KOPT-K1 (cell line): ENCODE results near the gene KLHL17.
"Not testable (repeated sequence)": the region's sequence is repeated elsewhere in the genome, so short reads cannot be mapped to it uniquely, and the experiment has no call there.

Experiments
- H3K27ac ChIP-seq: fragments of 200-600 bp; sonication (generic); 2 replicates; pipeline ENCODE4 v1.5.1; 2016; ENCODE audit warnings: antibody characterized with exemption, mild to moderate bottlenecking, low read depth, low read length; ENCODE audit not compliant: poor library complexity, severe bottlenecking
- H3K36me3 ChIP-seq: fragments of 200-600 bp; sonication (generic); 2 replicates; pipeline ENCODE4 v1.5.1; 2017; ENCODE audit warnings: antibody characterized with exemption, mild to moderate bottlenecking, low read length, moderate library complexity; ENCODE audit not compliant: insufficient read depth
- H3K9me3 ChIP-seq: fragments of 200-600 bp; sonication (generic); 2 replicates; pipeline ENCODE4 v1.5.1; 2017; ENCODE audit warnings: antibody characterized with exemption, low read length, mild to moderate bottlenecking; ENCODE audit not compliant: insufficient read depth, poor library complexity, severe bottlenecking

The KLHL17 gene

GRCh38 chr1:982765-983436, 22.5 kb downstream of the KLHL17 start:
- H3K27ac ChIP-seq: no peak overlapping the region
- no peaks in the 10 kb centered on the region for H3K36me3 ChIP-seq
- no peaks in the 10 kb centered on the region for H3K9me3 ChIP-seq

GRCh38 chr1:983798-984475, 23.6 kb downstream of the KLHL17 start:
- H3K27ac ChIP-seq: no peak overlapping the region
- H3K9me3 ChIP-seq: no peaks in the 10 kb centered on the region
- H3K36me3 ChIP-seq: no peaks in the 10 kb centered on the region

DNA sequence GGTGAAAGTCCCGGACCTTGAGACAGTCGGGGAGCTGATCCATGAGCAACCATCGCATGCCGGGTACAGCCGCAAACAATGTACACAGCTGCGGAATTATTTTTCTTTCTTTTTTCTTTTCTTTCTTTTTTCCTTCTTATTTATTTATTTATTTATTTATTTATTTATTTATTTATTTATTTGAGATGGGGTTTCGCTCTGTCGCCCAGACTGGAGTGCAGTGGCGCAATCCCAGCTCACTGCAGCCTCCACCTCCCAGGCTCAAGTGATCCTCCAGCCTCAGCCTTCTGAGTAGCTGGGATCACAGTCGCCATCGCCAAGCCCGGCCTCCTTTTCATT, 24.1 kb downstream of the KLHL17 start:
- H3K27ac ChIP-seq: no peak overlapping the region
- H3K36me3 ChIP-seq: no peaks in the 10 kb centered on the region
- H3K9me3 ChIP-seq: no peaks in the 10 kb centered on the region

DNA sequence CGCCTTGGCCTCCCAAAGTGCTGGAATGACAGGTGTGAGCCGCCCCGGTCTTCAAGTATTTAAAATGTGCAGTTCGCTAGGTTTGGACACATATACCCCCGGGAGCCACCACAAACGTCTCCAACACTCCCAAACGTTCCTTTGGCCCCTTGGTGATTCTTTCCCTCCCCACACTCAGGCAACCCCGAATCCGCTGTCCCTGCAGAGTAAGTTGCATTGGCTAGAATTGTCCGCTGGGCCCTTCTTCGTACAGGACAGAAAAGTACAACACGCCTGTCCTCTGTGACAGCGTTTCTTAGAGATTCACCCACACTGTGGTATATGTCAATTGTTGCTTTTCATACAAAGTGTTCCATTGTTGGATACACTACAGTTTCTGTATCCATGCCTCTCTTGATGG, 24.7 kb downstream of the KLHL17 start:
- Histone ChIP-seq H3K9me3 (no peaks in the 10 kb centered on the region), H3K27ac (no peak overlapping the region), H3K36me3 (no peaks in the 10 kb centered on the region)

DNA sequence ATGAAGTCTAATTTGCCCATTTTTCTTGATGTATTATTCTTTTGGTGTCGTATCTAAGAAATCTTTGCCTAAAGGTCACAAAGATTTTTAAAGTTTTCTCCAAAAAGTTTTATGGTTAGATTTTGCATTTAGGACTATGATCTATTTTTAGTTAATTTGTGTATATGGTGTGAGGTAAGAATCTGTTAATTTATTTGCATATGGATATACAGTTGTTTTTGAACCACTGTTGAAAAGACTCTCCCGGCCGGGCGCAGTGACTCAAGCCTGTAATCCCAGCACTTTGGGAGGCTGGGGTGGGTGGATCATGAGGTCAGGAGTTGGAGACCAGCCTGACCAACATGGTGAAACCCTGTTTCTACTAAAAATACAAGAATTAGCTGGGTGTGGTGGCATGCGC, 27.7 kb downstream of the KLHL17 start:
- H3K9me3 ChIP-seq, H3K27ac ChIP-seq, H3K36me3 ChIP-seq: not testable (repeated sequence)

DNA sequence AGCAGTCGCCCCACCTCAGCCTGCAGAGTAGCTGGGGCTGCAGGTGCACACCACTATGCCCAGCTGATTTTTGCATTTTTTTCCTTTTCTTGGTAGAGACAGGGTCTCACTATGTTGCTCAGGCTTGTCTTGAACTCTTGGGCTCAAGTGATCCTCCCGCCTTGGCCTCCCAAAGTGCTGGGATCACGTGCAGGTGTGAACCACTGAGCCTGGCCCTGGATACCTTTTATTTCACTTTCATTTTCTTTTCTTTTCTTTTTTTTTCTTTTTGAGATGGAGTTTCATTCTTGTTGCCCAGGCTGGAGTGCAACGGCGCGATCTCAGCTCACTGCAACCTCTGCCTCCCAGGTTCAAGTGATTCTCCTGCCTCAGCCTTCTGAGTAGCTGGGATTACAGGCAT, 30.9 kb downstream of the KLHL17 start:
- not testable (repeated sequence) for H3K9me3 ChIP-seq, H3K27ac ChIP-seq, H3K36me3 ChIP-seq

GRCh38 chr1:991895-992294, 31.5 kb downstream of the KLHL17 start:
- Histone ChIP-seq H3K9me3 (peaks cover 9% of the 10 kb centered on the region), H3K27ac (no peak overlapping the region), H3K36me3 (no peaks in the 10 kb centered on the region)

DNA sequence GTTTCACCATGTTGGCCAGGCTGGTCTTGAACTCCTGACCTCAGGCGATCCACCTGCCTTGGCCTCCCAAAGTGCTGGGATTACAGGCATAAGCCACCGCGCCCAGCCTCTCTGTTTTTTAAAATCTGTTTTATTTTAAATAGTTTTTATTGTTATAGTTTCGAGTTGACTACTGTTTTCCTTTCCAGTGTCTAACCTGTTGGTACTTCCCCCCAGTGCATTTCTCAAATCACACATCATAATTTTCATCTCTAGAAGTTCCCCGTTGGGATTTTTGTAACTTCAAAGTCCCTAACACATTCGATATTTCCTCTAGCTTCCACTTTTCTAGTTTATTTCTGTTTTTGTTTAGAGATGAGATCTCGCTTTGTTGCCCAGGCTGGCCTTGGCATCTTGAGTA, 32.0 kb downstream of the KLHL17 start:
- Histone ChIP-seq H3K36me3 (no peaks in the 10 kb centered on the region), H3K27ac (no peak overlapping the region), H3K9me3 (peaks cover 9% of the 10 kb centered on the region)

DNA sequence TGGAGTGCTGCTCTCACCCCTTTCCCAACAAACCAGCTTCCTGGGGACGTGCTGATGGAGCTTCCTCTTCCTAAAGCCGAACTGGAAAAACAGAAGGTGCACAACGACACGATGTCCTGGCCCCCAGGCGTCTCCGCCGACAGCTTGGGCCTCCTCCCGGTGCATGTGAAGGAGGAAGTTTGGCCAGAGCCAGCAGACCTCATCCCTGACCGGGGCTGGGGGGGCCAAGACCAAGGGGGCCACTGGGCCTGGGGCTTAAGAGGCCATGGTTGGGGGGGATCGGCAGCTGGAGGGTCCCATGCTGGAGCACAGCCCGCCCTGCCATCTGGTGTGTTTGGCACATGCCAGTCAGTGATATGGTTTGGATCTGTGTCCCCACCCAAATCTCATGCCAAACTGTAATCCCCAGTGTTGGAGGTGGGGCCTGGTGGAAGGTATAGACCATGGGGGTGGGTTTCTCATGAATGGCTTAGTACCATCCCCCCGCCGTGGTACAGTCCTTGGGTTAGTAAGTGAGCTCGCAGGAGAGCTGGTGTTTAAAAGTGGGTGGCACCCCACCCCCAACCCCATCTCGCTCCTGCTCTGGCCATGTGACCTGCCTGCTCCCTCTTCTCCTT, 33.1 kb downstream of the KLHL17 start:
- no peaks in the 10 kb centered on the region for H3K36me3 ChIP-seq
- H3K27ac ChIP-seq: no peak overlapping the region
- H3K9me3 ChIP-seq: peaks cover 9% of the 10 kb centered on the region

DNA sequence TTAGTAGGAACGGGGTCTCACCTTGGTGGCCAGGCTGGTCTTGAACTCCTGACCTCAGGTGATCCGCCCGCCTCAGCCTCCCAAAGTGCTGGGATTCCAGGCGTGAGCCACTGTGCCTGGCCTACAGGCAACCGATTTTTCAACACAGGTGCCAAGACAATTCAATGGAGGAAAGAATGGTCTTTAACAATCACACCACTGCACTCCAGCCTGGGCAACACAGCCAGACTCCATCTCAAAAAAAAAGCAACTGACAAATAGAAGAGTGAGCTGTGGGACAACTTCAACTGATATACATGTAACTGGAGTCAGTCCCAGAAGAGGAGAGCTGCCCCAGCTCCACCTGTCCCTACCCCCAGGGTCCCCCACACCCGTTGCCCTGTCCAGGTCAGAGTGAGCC, 34.2 kb downstream of the KLHL17 start:
- H3K36me3 ChIP-seq, H3K9me3 ChIP-seq, H3K27ac ChIP-seq: not testable (repeated sequence)

DNA sequence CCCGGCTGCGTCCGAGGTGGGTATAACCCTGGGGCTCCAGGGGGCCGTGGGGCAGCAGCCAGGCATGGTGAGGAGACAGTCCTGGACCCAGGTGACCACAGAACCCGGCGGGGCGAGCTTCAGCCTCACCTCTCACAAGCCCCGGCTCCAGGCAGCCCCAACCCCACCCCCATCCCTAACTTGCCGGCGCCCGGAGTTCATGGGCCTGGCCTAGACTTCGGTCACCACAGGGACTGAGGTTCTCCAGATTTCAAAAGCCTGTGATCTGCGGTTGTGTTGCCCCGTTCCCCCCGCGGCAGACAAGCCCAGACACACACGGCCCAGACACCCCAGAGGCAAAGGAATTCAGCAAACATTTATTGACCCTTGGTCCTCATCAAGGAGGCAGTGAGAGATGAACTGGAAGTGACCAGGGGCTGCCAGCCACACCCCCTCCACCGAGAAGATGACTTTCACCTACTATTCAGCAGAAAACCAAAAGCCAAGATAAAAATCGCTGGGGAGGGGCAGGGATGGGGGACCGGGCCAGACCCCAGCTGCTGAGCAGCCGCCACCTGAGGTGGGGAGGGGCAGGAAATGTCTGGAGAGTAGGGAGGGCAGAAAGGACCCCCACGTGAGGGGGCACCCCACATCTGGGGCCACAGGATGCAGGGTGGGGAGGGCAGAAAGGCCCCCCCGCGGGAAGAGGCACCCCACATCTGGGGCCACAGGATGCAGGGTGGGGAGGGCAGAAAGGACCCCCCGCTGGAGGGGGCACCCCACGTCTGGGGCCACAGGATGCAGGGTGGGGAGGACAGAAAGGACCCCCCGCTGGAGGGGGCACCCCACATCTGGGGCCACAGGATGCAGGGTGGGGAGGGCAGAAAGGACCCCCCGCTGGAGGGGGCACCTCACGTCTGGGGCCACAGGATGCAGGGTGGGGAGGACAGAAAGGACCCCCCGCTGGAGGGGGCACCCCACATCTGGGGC, 35.6 kb downstream of the KLHL17 start:
- Histone ChIP-seq H3K36me3 (no peaks in the 10 kb centered on the region), H3K9me3 (peaks cover 9% of the 10 kb centered on the region), H3K27ac (no peak overlapping the region)

- Histone ChIP-seq H3K36me3 (no peaks in the 10 kb centered on the region), H3K9me3 (peaks cover 5% of the 10 kb centered on the region), H3K27ac (no peak overlapping the region)
These were observed 36.7 kb downstream of the KLHL17 start for GRCh38 chr1:996851-997712.

DNA sequence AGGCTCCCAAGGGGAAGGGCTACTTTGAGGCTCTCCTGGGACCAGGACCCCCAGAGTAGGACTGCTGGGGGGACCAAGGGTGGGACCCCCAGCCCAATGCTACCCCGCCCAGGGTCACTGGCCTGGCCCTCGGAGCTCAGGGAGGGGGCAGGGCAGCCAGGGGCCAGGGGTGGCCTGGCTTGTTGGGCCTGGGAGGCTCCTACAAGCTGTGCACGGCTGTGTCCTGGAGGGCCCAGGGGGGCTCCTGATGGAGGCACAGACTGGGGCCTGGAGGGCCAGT, 37.3 kb downstream of the KLHL17 start:
- no peak overlapping the region for H3K27ac ChIP-seq
- no peaks in the 10 kb centered on the region for H3K9me3 ChIP-seq

DNA sequence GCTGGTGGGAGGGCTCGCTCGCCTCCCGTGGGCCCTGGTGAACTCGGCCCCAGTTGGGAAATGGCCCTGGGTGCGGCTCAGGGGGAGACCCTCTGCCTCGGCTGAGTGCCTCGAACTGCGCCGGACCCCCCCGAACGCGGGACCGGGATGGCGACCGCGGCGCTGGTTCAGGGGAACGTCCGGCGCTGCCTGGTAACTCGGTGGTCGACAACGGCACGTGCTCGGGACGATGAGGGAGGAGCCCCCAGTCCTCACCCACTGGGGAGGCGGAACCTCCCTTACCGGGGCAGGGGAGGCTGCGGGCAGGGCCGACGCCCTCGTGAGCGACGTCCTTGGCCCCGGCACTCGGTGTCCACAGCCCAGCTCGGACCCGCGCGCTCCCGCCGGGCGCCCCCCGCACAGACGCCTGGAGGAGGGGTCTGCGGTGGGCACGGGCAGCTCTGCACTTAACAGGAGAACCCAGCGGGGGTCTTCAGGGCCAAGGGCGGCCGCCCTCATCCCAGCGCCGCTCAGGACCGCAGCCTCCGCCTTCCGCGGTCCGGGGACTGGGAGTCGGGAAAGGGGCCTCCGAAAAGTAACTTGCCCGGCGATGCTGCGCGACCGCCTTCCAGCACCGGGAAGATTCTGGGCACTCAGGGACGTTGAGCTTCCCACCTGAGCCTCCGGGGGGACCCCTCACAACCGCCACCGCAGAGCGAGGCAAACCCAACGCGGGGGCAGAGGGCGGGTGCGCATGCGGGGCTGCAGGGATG, 37.8 kb downstream of the KLHL17 start:
- Histone ChIP-seq H3K9me3 (no peaks in the 10 kb centered on the region), H3K36me3 (no peaks in the 10 kb centered on the region), H3K27ac (no peak overlapping the region)

More for the DNA sequence above, 37.3 kb downstream of the KLHL17 start:
- H3K36me3 ChIP-seq: no peaks in the 10 kb centered on the region
